HG03175 (cell line): Measurements from ENCODE around the gene ACTG1.

ENCODE experiments used
- ATAC-seq: cut with Tn5 transposase; IDR thresholded peaks from one replicate; pipeline ENCODE4 v1.9.1; 2021; ENCODE audit warnings: mild to moderate bottlenecking, moderate library complexity; ENCODE audit not compliant: unreplicated experiment

The ACTG1 gene

GRCh38 chr17:81483085-81483861, 29.3 kb downstream of the ACTG1 start:
- ATAC-seq: no peak

- ATAC-seq: no peak
These were observed 29.9 kb downstream of the ACTG1 start for GRCh38 chr17:81482673-81483072.

- no peak for ATAC-seq
These were observed 30.6 kb downstream of the ACTG1 start for GRCh38 chr17:81481815-81482505.

GRCh38 chr17:81481073-81481799, 31.4 kb downstream of the ACTG1 start:
- no peak for ATAC-seq

GRCh38 chr17:81480140-81481072, 32.2 kb downstream of the ACTG1 start:
- ATAC-seq: no peak

GRCh38 chr17:81479175-81480071, 33.2 kb downstream of the ACTG1 start:
- no peak for ATAC-seq

GRCh38 chr17:81478119-81478518, 34.5 kb downstream of the ACTG1 start:
- ATAC-seq: no peak

GRCh38 chr17:81477173-81477572, 35.4 kb downstream of the ACTG1 start:
- ATAC-seq: no peak

- ATAC-seq: no peak
These were observed 36.0 kb downstream of the ACTG1 start for GRCh38 chr17:81476635-81477034.

GRCh38 chr17:81476097-81476496, 36.5 kb downstream of the ACTG1 start:
- ATAC-seq: no peak

- no peak for ATAC-seq
These were observed 37.6 kb downstream of the ACTG1 start for GRCh38 chr17:81474958-81475357.

GRCh38 chr17:81473019-81473418, 39.6 kb downstream of the ACTG1 start:
- ATAC-seq: no peak

- ATAC-seq: no peak
These were observed 40.7 kb downstream of the ACTG1 start for GRCh38 chr17:81471818-81472456.

GRCh38 chr17:81470944-81471817, 41.4 kb downstream of the ACTG1 start:
- no peak for ATAC-seq

- ATAC-seq: no peak
These were observed 42.2 kb downstream of the ACTG1 start for GRCh38 chr17:81470270-81470943.

- ATAC-seq: no peak
These were observed 43.3 kb downstream of the ACTG1 start for GRCh38 chr17:81469266-81469665.

- ATAC-seq: no peak
These were observed 43.9 kb downstream of the ACTG1 start for GRCh38 chr17:81468770-81469121.
